ENCODE measurements around the gene RABGAP1L. TPM values are rescaled to one million over a fixed set of nuclear protein-coding genes. Genes with fewer than 3 reads are reported as not detected.
"Not testable (repeated sequence)": the region's sequence is repeated elsewhere in the genome, so short reads cannot be mapped to it uniquely, and the experiment has no call there.

RABGAP1L gene
- total RNA-seq, 3 donors from 2014 or later = 46.1 to 74.7 (median 59.2) TPM

GRCh38 chr1:174836543-174836942 lies 677.2 kb downstream of the RABGAP1L start:
- intact Hi-C loops (cut with DNase I, micrococcal nuclease) = no loop called here

GRCh38 chr1:174837386-174837785 lies 678.1 kb downstream of the RABGAP1L start:
- peak; percentile 47 for ATAC-seq
- Histone ChIP-seq H3K4me3 (no peak overlapping the region), H3K4me1 (ENCODE audit: low read depth) (no peaks in the 10 kb centered on the region), H3K36me3 (ENCODE audit: low read depth) (no peaks in the 10 kb centered on the region), H3K9me3 (no peaks in the 10 kb centered on the region)
- no peak for DNase-seq
- intact Hi-C loops (cut with DNase I, micrococcal nuclease) = no loop called here
- no peak for TF ChIP-seq CTCF (IDR thresholded peaks at IDR 0.05)

More at GRCh38 chr1:174836543-174836942, 677.2 kb downstream of the RABGAP1L start:
- no peak for TF ChIP-seq CTCF (IDR thresholded peaks at IDR 0.05)
- Histone ChIP-seq H3K36me3 (ENCODE audit: low read depth) (no peaks in the 10 kb centered on the region), H3K4me3 (no peak overlapping the region), H3K9me3 (no peaks in the 10 kb centered on the region), H3K4me1 (ENCODE audit: low read depth) (no peaks in the 10 kb centered on the region)
- ATAC-seq (no peak), DNase-seq (no peak)

- ATAC-seq (no peak), DNase-seq (no peak)
- TF ChIP-seq CTCF (IDR thresholded peaks at IDR 0.05) = no peak
- Histone ChIP-seq H3K4me3 (no peak overlapping the region), H3K4me1 (ENCODE audit: low read depth) (no peaks in the 10 kb centered on the region), H3K9me3 (no peaks in the 10 kb centered on the region), H3K36me3 (ENCODE audit: low read depth) (no peaks in the 10 kb centered on the region)
- intact Hi-C loops (cut with DNase I, micrococcal nuclease) = no loop called here
Observed at GRCh38 chr1:174839211-174839610, 679.9 kb downstream of the RABGAP1L start.

GRCh38 chr1:174841747-174842146 lies 682.4 kb downstream of the RABGAP1L start:
- intact Hi-C loops (cut with DNase I, micrococcal nuclease) = no loop called here
- Histone ChIP-seq H3K4me3 (no peak overlapping the region), H3K4me1 (ENCODE audit: low read depth) (no peaks in the 10 kb centered on the region), H3K36me3 (ENCODE audit: low read depth) (no peaks in the 10 kb centered on the region), H3K9me3 (no peaks in the 10 kb centered on the region)
- TF ChIP-seq CTCF (IDR thresholded peaks at IDR 0.05) = no peak
- ATAC-seq (no peak), DNase-seq (no peak)

- DNase-seq; H3K9me3 ChIP-seq; H3K4me3 ChIP-seq; H3K36me3 ChIP-seq (ENCODE audit: low read depth); H3K4me1 ChIP-seq (ENCODE audit: low read depth); intact Hi-C loops (cut with DNase I, micrococcal nuclease): not testable (repeated sequence)
- ATAC-seq = peak; percentile 49
Observed at GRCh38 chr1:174848593-174849560, 689.6 kb downstream of the RABGAP1L start.

GRCh38 chr1:174850726-174851125 lies 691.4 kb downstream of the RABGAP1L start:
- Histone ChIP-seq H3K4me3 (no peak overlapping the region), H3K9me3 (no peaks in the 10 kb centered on the region), H3K36me3 (ENCODE audit: low read depth) (no peaks in the 10 kb centered on the region), H3K4me1 (ENCODE audit: low read depth) (no peaks in the 10 kb centered on the region)
- no peak for ATAC-seq
- intact Hi-C loops (cut with DNase I, micrococcal nuclease) = no loop called here
- TF ChIP-seq CTCF (IDR thresholded peaks at IDR 0.05) = no peak
- no peak for DNase-seq

All from mucosa of descending colon (tissue), 3 donors.